Vagina (tissue), 2 donors: Measurements from ENCODE around the gene KDM7A. TPM values are rescaled to one million over a fixed set of nuclear protein-coding genes. Genes with fewer than 3 reads are reported as not detected.

Experiments
- DNase-seq, 2 donors: peaks; one replicate each; pipeline ENCODE4 v3.0.0-alpha.2; 2017; ENCODE audit errors: extremely low spot score in 2 of 2
- H3K27ac ChIP-seq: fragments of 200-600 bp; sonication (generic); one replicate; pipeline ENCODE4 v1.5.1; 2019
- H3K27me3 ChIP-seq: fragments of 200-600 bp; sonication (generic); one replicate; pipeline ENCODE4 v1.5.1; 2019
- H3K36me3 ChIP-seq, 2 donors: fragments of 200-600 bp; sonication (generic); one replicate each; pipeline ENCODE4 v1.5.1; 2017 to 2019
- H3K4me1 ChIP-seq: fragments of 200-600 bp; sonication (generic); one replicate; pipeline ENCODE4 v1.5.1; 2019
- H3K4me3 ChIP-seq, 2 donors: fragments of 200-600 bp; sonication (generic); 1 replicate in 1 of 2; 2 replicates in 1 of 2; pipeline ENCODE4 v1.5.1; 2016 to 2019
- H3K9me3 ChIP-seq: fragments of 200-600 bp; sonication (generic); one replicate; pipeline ENCODE4 v1.5.1; 2019
- POLR2A ChIP-seq, 2 donors: fragments of 450-650 bp; IDR thresholded peaks; one replicate each; pipeline ENCODE4 v1.6.1; 2017; ENCODE audit warnings: antibody characterized with exemption in 2 of 2, mild to moderate bottlenecking in 2 of 2, moderate library complexity in 2 of 2
- POLR2AphosphoS5 ChIP-seq, 2 donors: sonication (generic); formaldehyde crosslinking; IDR thresholded peaks; one replicate each; pipeline ENCODE4 v1.9.0; 2017; ENCODE audit warnings: antibody characterized with exemption in 2 of 2, mild to moderate bottlenecking in 2 of 2, low read depth in 1 of 2; ENCODE audit not compliant: insufficient read depth in 1 of 2
- intact Hi-C: fragments of 100-400 bp; cut with DNase I; formaldehyde crosslinking; loops from one replicate; pipeline ENCODE4 v1.15.1; 2023
- total RNA-seq: library from RNA; depleted of rRNA; stranded (reverse); fragments of >200 nt; gene quantifications from one replicate; pipeline ENCODE4 v1.2.3, GENCODE V29; 2016
- TF ChIP-seq, protein P1 (sequence below), 3 experiments: fragments of 450-650 bp in 2 of 3; fragments of 200-600 bp in 1 of 3; sonication (generic) in 1 of 3; IDR thresholded peaks; one replicate each; pipeline ENCODE4 v1.5.1; 2017 to 2019; ENCODE audit warnings: antibody characterized with exemption in 3 of 3, mild to moderate bottlenecking in 2 of 3, moderate library complexity in 2 of 3

KDM7A gene
- total RNA-seq, 1 donor from 2014 or later, result 24.6 TPM

DNA sequence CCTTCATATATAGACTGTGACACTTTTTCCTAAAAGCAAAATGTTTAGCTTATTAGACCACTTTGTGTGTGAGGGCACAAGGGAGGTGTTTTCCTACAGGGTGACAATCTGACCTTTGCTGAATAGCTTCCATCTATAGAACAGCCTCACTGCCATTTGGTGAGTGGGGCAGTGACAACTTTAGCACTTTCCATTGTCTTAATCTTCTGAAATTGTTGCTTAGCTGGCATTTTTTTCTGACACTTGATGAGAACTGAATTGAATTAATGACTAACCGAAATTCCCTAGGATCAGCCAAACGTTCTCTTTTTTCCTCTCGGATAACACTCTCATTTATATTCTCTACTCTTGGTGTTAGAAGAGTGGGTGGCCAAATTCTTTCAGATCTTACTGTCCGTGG lies 30.2 kb downstream of the KDM7A start:
- intact Hi-C loops, result no loop called here
- Histone ChIP-seq H3K27me3 (no peaks in the 10 kb centered on the region), H3K27ac (no peak overlapping the region), H3K4me3 (no peak overlapping the region), H3K9me3 (no peaks in the 10 kb centered on the region), H3K36me3 (no peaks in the 10 kb centered on the region), H3K4me1 (no peaks in the 10 kb centered on the region)
- no peak for DNase-seq
- TF ChIP-seq, protein P1, sequence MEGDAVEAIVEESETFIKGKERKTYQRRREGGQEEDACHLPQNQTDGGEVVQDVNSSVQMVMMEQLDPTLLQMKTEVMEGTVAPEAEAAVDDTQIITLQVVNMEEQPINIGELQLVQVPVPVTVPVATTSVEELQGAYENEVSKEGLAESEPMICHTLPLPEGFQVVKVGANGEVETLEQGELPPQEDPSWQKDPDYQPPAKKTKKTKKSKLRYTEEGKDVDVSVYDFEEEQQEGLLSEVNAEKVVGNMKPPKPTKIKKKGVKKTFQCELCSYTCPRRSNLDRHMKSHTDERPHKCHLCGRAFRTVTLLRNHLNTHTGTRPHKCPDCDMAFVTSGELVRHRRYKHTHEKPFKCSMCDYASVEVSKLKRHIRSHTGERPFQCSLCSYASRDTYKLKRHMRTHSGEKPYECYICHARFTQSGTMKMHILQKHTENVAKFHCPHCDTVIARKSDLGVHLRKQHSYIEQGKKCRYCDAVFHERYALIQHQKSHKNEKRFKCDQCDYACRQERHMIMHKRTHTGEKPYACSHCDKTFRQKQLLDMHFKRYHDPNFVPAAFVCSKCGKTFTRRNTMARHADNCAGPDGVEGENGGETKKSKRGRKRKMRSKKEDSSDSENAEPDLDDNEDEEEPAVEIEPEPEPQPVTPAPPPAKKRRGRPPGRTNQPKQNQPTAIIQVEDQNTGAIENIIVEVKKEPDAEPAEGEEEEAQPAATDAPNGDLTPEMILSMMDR (IDR thresholded peaks at IDR 0.05), result no peak
- TF ChIP-seq POLR2A (IDR thresholded peaks at IDR 0.05) (no peak), POLR2AphosphoS5 (IDR thresholded peaks at IDR 0.05; ENCODE audit: insufficient read depth in 1 of 2, low read depth in 1 of 2) (no peak)

DNA sequence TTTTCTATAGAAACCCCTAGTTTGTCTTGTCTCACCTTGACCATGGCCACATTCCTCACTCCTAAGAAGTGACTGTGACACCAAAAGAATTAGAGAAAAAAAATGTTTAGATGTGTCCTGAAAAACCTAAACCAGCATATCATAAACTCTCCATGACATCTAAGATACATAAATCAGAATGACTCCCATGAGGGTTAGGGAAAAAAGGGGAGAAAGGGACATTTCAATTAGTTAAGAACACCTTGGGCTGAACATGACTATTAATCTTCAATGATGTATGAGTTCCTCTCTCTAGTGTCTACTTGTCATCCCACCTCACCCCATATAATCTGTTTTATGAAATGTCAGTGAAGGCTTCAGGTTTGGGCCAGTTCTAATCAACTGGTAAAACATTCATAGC lies 31.1 kb downstream of the KDM7A start:
- no peaks in the 10 kb centered on the region for H3K27me3 ChIP-seq
- no peak for DNase-seq
- H3K4me3 ChIP-seq, result no peak overlapping the region
- no peaks in the 10 kb centered on the region for H3K4me1 ChIP-seq
- H3K36me3 ChIP-seq, result no peaks in the 10 kb centered on the region
- TF ChIP-seq POLR2A (IDR thresholded peaks at IDR 0.05) (no peak), POLR2AphosphoS5 (IDR thresholded peaks at IDR 0.05; ENCODE audit: insufficient read depth in 1 of 2, low read depth in 1 of 2) (no peak)
- TF ChIP-seq, protein P1 (IDR thresholded peaks at IDR 0.05), result no peak
- no peak overlapping the region for H3K27ac ChIP-seq
- intact Hi-C loops, result no loop called here
- no peaks in the 10 kb centered on the region for H3K9me3 ChIP-seq

DNA sequence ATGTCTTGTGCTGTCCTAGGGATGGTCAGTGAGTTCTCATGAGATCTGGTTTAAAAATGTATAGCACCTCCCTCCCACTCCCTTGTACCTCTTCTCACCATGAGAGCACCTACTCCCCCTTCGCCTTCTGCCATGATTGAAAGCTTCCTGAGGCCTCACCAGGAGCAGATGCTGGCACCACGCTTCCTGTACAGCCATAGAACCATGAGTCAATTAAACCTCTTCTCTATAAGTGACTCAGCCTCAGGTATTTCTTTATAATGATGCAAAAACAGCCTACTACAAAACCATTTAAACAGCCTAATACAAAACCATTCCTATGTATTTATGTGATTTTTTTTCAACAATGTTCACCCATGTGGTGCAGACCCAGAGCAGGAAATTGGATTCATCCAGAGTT lies 32.0 kb downstream of the KDM7A start:
- no peak for TF ChIP-seq POLR2AphosphoS5 (IDR thresholded peaks at IDR 0.05; ENCODE audit: insufficient read depth in 1 of 2, low read depth in 1 of 2)
- TF ChIP-seq POLR2A (IDR thresholded peaks at IDR 0.05), result no peak
- TF ChIP-seq, protein P1 (IDR thresholded peaks at IDR 0.05), result no peak
- intact Hi-C loops, result no loop called here
- H3K9me3 ChIP-seq, result no peaks in the 10 kb centered on the region
- H3K4me1 ChIP-seq, result no peaks in the 10 kb centered on the region
- H3K27ac ChIP-seq, result no peak overlapping the region
- H3K36me3 ChIP-seq, result no peaks in the 10 kb centered on the region
- no peaks in the 10 kb centered on the region for H3K27me3 ChIP-seq
- no peak overlapping the region for H3K4me3 ChIP-seq
- DNase-seq, result no peak

DNA sequence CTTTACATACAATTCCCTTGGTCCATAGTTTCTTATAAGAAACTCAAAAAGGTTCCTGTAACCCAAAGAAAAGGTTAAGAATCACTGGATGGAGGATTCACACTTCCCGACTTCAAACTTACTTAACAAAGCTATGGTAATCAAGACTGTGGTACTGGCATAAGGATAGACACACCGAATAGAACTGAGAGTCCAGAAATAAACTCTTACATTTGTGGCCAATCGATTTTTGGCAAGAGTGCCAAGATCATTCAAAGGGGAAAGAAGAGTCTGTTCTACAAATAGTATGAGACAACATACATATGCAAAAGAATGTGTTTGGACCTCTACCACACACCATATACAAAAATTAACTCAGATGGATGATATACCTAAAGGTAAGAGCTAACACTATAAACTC lies 32.8 kb downstream of the KDM7A start:
- Histone ChIP-seq H3K27ac (no peak overlapping the region), H3K4me1 (no peaks in the 10 kb centered on the region), H3K9me3 (no peaks in the 10 kb centered on the region), H3K4me3 (no peak overlapping the region), H3K27me3 (no peaks in the 10 kb centered on the region), H3K36me3 (no peaks in the 10 kb centered on the region)
- DNase-seq, result no peak
- TF ChIP-seq POLR2AphosphoS5 (IDR thresholded peaks at IDR 0.05; ENCODE audit: insufficient read depth in 1 of 2, low read depth in 1 of 2) (no peak), POLR2A (IDR thresholded peaks at IDR 0.05) (no peak)
- TF ChIP-seq, protein P1 (IDR thresholded peaks at IDR 0.05), result no peak
- intact Hi-C loops, result no loop called here

DNA sequence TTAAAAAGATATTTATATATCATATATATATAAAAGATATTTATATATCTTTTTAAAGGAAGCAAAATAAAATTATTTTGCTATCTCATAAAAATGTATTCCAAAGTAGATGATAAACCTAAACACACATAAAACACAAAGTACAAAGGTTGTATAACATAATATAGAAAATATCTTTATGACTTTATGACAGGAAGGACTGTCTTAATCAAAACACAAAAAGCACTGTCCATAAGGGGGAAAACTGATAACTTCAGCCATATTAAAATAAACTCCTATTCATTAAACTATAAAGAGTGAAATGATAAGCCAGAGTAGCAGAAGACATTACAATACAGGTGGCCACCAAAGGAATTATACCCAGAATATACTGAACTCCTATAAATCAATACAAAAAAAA lies 34.8 kb downstream of the KDM7A start:
- intact Hi-C loops, result no loop called here
- H3K27ac ChIP-seq, result no peak overlapping the region
- H3K36me3 ChIP-seq, result peaks cover 0 to 6% of the 10 kb centered on the region in 2 donors
- TF ChIP-seq, protein P1 (IDR thresholded peaks at IDR 0.05), result no peak
- no peak for TF ChIP-seq POLR2A (IDR thresholded peaks at IDR 0.05)
- TF ChIP-seq POLR2AphosphoS5 (IDR thresholded peaks at IDR 0.05; ENCODE audit: insufficient read depth in 1 of 2, low read depth in 1 of 2), result no peak
- no peaks in the 10 kb centered on the region for H3K4me1 ChIP-seq
- H3K4me3 ChIP-seq, result no peak overlapping the region
- no peaks in the 10 kb centered on the region for H3K9me3 ChIP-seq
- H3K27me3 ChIP-seq, result no peaks in the 10 kb centered on the region
- no peak for DNase-seq
